GM19025 (cell line): Measurements from ENCODE around the gene NBDY.
"Not testable (repeated sequence)": the region's sequence is repeated elsewhere in the genome, so short reads cannot be mapped to it uniquely, and the experiment has no call there.

ENCODE experiments used
- ATAC-seq: cut with Tn5 transposase; IDR thresholded peaks from one replicate; pipeline ENCODE4 v1.9.1; 2021; ENCODE audit warnings: mild to moderate bottlenecking, low read depth, moderate library complexity; ENCODE audit not compliant: unreplicated experiment

Gene NBDY

GRCh38 chrX:56729152-56729850 lies at the start of gene NBDY:
Gene NBDY, plus strand, starts transcription at chrX:56729243. Its CDS starts 111 bp downstream, at chrX:56729354.
- peak; percentile 66 for ATAC-seq

- ATAC-seq = not testable (repeated sequence)
Measured at GRCh38 chrX:56704530-56704929, 24.5 kb upstream of the NBDY start.

GRCh38 chrX:56726605-56727004 lies 2.4 kb upstream of the NBDY start:
- no peak for ATAC-seq

- no peak for ATAC-seq
Measured at GRCh38 chrX:56727531-56727930, 1.5 kb upstream of the NBDY start.

GRCh38 chrX:56728321-56728720 lies 722 bp upstream of the NBDY start:
- ATAC-seq = no peak

GRCh38 chrX:56728752-56729151 lies 291 bp upstream of the NBDY start:
- no peak for ATAC-seq

GRCh38 chrX:56733459-56734046 lies 4.5 kb downstream of the NBDY start:
- ATAC-seq = peak; percentile 36

- no peak for ATAC-seq
Measured at GRCh38 chrX:56736219-56736618, 7.2 kb downstream of the NBDY start.

GRCh38 chrX:56738670-56739069 lies 9.6 kb downstream of the NBDY start:
- no peak for ATAC-seq

- ATAC-seq = no peak
Measured at GRCh38 chrX:56744996-56745395, 16.0 kb downstream of the NBDY start.

- ATAC-seq = no peak
Measured at GRCh38 chrX:56746996-56747395, 18.0 kb downstream of the NBDY start.

GRCh38 chrX:56751071-56751470 lies 22.0 kb downstream of the NBDY start:
- no peak for ATAC-seq

- no peak for ATAC-seq
Measured at GRCh38 chrX:56757327-56757726, 28.3 kb downstream of the NBDY start.

- ATAC-seq = no peak
Measured at GRCh38 chrX:56758456-56758855, 29.4 kb downstream of the NBDY start.

- no peak for ATAC-seq
Measured at GRCh38 chrX:56759736-56760409, 30.8 kb downstream of the NBDY start.

GRCh38 chrX:56760410-56761124 lies 31.5 kb downstream of the NBDY start:
- ATAC-seq = not testable (repeated sequence)

GRCh38 chrX:56761167-56761566 lies 32.1 kb downstream of the NBDY start:
- no peak for ATAC-seq

- peak; percentile 24 for ATAC-seq
Measured at GRCh38 chrX:56762220-56762619, 33.2 kb downstream of the NBDY start.

- no peak for ATAC-seq
Measured at GRCh38 chrX:56762707-56763555, 33.9 kb downstream of the NBDY start.

GRCh38 chrX:56763556-56764152 lies 34.6 kb downstream of the NBDY start:
- ATAC-seq = no peak
